Measurements from ENCODE around the gene PC. TPM values are rescaled to one million over a fixed set of nuclear protein-coding genes. Genes with fewer than 3 reads are reported as not detected.

The PC gene
- total RNA-seq, 2 experiments from 2014 or later: 5.6 to 6.5 TPM

DNA sequence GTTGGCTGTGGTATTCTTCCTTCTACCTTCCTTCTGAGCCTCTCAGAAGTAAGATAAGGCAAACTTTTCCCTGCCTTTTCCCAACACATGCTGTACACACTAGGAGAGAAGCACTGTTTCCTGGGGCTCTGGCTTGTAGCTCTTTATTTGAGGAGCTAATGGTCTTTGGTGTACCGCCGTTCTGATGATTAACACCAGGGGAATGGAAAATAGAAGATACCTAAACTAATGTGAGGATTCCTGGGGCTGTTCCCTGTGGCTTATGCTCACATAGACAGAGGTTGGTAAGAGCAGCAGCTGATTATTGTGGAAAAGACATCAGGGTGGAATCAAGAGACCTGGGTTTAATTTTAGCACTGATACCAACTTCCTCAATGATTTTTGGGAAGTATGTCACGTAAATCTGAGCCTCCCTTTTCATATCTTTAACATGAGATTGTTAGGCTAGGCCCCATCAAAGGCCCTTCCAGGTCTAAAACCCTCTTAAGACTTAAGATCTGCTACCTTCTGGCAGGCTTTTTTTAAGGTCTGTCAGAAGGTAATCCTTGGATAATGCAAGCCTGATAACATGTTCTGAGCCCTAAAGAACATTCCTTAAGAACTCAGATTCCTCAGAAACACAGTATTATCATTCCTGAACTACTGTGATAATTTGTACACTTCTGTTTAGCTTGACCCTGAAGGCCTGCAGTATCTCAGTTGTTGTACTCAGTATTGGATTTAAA lies 139.8 kb downstream of the PC start:
- Mint-ChIP-seq H3K36me3 (ENCODE audit: low read depth) (no peaks in the 10 kb centered on the region), H3K9me3 (no peaks in the 10 kb centered on the region), H3K4me3 (no peak overlapping the region), H3K4me1 (ENCODE audit: low read depth) (no peaks in the 10 kb centered on the region), H3K27ac (no peak overlapping the region), H3K27me3 (no peaks in the 10 kb centered on the region)
- ATAC-seq: no peak
- CTCF ChIA-PET: interaction anchor here (0.9 to 1.2 kb wide), 3 partner anchors 9 to 429 kb away, joined by 3 to 4 read pairs (median 3); no protein-coding TSS in a partner anchor
- TF ChIP-seq, protein P1, sequence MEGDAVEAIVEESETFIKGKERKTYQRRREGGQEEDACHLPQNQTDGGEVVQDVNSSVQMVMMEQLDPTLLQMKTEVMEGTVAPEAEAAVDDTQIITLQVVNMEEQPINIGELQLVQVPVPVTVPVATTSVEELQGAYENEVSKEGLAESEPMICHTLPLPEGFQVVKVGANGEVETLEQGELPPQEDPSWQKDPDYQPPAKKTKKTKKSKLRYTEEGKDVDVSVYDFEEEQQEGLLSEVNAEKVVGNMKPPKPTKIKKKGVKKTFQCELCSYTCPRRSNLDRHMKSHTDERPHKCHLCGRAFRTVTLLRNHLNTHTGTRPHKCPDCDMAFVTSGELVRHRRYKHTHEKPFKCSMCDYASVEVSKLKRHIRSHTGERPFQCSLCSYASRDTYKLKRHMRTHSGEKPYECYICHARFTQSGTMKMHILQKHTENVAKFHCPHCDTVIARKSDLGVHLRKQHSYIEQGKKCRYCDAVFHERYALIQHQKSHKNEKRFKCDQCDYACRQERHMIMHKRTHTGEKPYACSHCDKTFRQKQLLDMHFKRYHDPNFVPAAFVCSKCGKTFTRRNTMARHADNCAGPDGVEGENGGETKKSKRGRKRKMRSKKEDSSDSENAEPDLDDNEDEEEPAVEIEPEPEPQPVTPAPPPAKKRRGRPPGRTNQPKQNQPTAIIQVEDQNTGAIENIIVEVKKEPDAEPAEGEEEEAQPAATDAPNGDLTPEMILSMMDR (IDR thresholded peaks at IDR 0.05): no peak
- DNase-seq: no peak
- intact Hi-C loops (cut with micrococcal nuclease): no loop called here
- POLR2A ChIA-PET: no interaction called here

DNA sequence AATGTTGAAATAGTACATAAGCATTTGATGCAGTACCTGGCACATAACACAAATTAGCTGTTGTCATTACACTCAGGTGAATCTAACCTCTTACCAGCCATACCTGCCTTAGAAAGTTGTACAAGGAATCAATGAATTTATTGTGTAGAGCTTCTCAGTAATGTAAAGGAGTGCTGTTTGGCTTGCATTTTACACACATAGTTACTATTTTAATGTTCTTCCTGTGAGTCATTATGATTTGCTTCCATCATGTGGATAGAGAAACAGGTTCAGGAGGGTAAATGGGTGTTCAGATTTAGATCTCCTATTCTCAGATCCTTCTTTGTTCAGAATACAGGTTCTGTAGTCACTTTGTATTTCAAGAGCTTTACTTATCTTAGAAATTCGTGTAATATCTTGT lies 142.5 kb downstream of the PC start:
- H3K36me3 Mint-ChIP-seq (ENCODE audit: low read depth): no peaks in the 10 kb centered on the region
- no peaks in the 10 kb centered on the region for H3K4me1 Mint-ChIP-seq (ENCODE audit: low read depth)
- ATAC-seq: no peak
- CTCF ChIA-PET: interaction anchor here (0.9 to 1.2 kb wide), 2 partner anchors 120 to 223 kb away, joined by 3 read pairs; partner anchors contain the start of genes CCDC87 and CCS
- H3K9me3 Mint-ChIP-seq: no peaks in the 10 kb centered on the region
- no peaks in the 10 kb centered on the region for H3K27me3 Mint-ChIP-seq
- POLR2A ChIA-PET: no interaction called here
- intact Hi-C loops (cut with micrococcal nuclease): no loop called here
- no peak overlapping the region for H3K4me3 Mint-ChIP-seq
- TF ChIP-seq, protein P1 (IDR thresholded peaks at IDR 0.05): no peak
- DNase-seq: no peak
- H3K27ac Mint-ChIP-seq: no peak overlapping the region

DNA sequence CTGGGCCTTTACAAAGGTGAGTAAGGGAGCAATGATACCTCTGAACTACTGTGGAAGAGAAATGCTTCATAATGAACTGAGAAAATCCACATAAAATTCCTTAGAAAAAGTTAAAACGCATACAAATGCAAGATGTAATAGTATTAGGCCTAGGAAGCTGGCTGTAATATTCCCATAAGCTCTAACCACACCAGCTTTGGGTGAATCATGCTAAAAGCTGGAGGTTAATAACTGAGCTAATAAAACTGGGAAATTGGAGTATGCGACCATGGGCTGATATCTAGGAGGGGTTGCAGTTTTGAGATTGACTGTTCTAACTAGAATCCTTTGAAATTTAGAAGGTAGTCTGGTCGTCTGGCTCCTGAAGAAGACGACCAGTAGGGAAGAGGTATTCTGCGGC lies 143.5 kb downstream of the PC start:
- H3K27ac Mint-ChIP-seq: no peak overlapping the region
- H3K27me3 Mint-ChIP-seq: no peaks in the 10 kb centered on the region
- no peak overlapping the region for H3K4me3 Mint-ChIP-seq
- TF ChIP-seq, protein P1 (IDR thresholded peaks at IDR 0.05): no peak
- H3K9me3 Mint-ChIP-seq: no peaks in the 10 kb centered on the region
- CTCF ChIA-PET: no interaction called here
- ATAC-seq (no peak), DNase-seq (no peak)
- POLR2A ChIA-PET: no interaction called here
- no peaks in the 10 kb centered on the region for H3K4me1 Mint-ChIP-seq (ENCODE audit: low read depth)
- intact Hi-C loops (cut with micrococcal nuclease): no loop called here
- no peaks in the 10 kb centered on the region for H3K36me3 Mint-ChIP-seq (ENCODE audit: low read depth)

DNA sequence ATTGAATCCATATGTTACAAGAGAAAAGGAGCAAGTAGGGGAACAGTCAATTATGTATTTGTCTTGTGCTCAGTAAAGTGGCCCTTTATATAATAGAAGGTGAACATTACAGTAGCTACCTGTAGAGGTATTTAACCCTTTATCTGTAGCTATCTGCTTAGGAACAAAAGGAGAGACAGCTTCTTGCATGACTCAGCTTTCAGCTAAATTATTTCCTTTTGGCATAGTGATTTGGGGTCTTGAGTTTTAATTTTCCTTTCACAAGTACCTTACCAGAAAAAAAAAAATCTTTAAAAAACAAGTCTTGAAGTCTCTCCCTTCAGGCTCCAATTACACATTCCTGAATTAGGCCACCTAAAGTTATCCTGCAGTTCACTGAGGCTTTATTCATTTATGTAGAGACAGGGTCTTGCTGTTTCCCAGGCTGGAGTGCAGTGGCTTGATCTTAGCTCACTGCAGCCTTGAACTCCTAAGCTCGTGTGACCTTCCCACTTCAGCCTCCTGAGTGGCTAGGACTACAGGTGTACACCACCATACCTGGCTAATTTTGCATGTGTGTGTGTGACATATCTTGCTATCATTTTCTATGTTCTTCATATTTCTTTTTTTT lies 147.5 kb downstream of the PC start:
- Mint-ChIP-seq H3K4me3 (no peak overlapping the region), H3K36me3 (ENCODE audit: low read depth) (peaks cover 1% of the 10 kb centered on the region), H3K9me3 (no peaks in the 10 kb centered on the region), H3K27ac (no peak overlapping the region), H3K27me3 (no peaks in the 10 kb centered on the region), H3K4me1 (ENCODE audit: low read depth) (no peaks in the 10 kb centered on the region)
- CTCF ChIA-PET: interaction anchor here (0.9 to 1.2 kb wide), 3 partner anchors 8 to 24 kb away, joined by 3 read pairs; no protein-coding TSS in a partner anchor
- DNase-seq (no peak), ATAC-seq (no peak)
- intact Hi-C loops (cut with micrococcal nuclease): no loop called here
- POLR2A ChIA-PET: no interaction called here
- TF ChIP-seq, protein P1 (IDR thresholded peaks at IDR 0.05): no peak

DNA sequence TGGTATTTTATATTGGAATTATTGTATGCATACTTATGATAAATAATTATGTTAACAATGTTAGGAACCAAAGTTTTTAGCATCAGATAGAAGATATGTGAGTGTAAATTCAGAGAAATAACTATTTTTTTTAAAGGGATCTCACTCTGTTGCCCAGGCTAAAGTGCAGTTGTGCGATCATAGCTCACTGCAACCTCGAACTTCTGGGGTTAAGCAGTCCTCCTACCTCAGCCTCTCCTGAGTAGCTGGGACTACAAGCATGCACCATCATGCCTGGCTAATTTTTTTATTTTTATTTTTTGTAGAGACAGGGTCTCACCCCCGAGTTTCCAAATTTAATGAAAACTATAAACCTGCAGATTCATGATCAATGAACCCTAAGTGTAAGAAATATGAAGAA lies 148.6 kb downstream of the PC start:
- Mint-ChIP-seq H3K4me3 (no peak overlapping the region), H3K27me3 (no peaks in the 10 kb centered on the region), H3K4me1 (ENCODE audit: low read depth) (no peaks in the 10 kb centered on the region), H3K36me3 (ENCODE audit: low read depth) (peaks cover 1% of the 10 kb centered on the region), H3K27ac (no peak overlapping the region), H3K9me3 (no peaks in the 10 kb centered on the region)
- ATAC-seq: no peak
- ChIA-PET CTCF (interaction anchor here (0.9 to 1.2 kb wide), 2 partner anchors 9 kb away, joined by 3 read pairs; no protein-coding TSS in a partner anchor), POLR2A (no interaction called here)
- intact Hi-C loops (cut with micrococcal nuclease): no loop called here
- TF ChIP-seq, protein P1 (IDR thresholded peaks at IDR 0.05): no peak
- no peak for DNase-seq
